ENCODE data around the gene SPOCK3.
"Not testable (repeated sequence)": the region's sequence is repeated elsewhere in the genome, so short reads cannot be mapped to it uniquely, and the experiment has no call there.

DNA sequence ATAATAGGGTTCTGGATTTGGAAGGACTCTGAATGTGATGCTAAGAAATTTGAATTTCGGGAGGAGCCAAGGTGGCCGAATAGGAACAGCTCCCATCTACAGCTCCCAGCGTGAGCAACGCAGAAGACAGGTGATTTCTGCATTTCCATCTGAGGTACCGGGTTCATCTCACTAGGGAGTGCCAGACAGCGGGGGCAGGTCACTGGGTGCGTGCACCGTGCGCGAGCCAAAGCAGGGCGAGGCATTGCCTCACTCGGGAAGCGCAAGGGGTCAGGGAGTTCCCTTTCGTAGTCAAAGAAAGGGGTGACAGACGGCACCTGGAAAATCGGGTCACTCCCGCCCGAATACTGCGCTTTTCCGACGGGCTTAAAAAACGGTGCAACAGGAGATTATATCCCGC is 383.9 kb downstream of the SPOCK3 start:
- TF ChIP-seq POLR2A, EP300, POLR2AphosphoS5 (IDR thresholded peaks at IDR 0.05): not testable (repeated sequence)
- TF ChIP-seq, protein P1, sequence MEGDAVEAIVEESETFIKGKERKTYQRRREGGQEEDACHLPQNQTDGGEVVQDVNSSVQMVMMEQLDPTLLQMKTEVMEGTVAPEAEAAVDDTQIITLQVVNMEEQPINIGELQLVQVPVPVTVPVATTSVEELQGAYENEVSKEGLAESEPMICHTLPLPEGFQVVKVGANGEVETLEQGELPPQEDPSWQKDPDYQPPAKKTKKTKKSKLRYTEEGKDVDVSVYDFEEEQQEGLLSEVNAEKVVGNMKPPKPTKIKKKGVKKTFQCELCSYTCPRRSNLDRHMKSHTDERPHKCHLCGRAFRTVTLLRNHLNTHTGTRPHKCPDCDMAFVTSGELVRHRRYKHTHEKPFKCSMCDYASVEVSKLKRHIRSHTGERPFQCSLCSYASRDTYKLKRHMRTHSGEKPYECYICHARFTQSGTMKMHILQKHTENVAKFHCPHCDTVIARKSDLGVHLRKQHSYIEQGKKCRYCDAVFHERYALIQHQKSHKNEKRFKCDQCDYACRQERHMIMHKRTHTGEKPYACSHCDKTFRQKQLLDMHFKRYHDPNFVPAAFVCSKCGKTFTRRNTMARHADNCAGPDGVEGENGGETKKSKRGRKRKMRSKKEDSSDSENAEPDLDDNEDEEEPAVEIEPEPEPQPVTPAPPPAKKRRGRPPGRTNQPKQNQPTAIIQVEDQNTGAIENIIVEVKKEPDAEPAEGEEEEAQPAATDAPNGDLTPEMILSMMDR (IDR thresholded peaks at IDR 0.05), result not testable (repeated sequence)

Measured in sigmoid colon (tissue), 4 donors.